NCI-H2107 treated with DMSO at 0.1 percent for 48 hours (cell line): ENCODE results near the gene MBD3L2B.

ENCODE experiments used
- DNase-seq: peaks from one replicate; lab custom pipeline; 2025; ENCODE audit not compliant: unreplicated experiment; lab: John Stamatoyannopoulos, UW

The MBD3L2B gene

DNA sequence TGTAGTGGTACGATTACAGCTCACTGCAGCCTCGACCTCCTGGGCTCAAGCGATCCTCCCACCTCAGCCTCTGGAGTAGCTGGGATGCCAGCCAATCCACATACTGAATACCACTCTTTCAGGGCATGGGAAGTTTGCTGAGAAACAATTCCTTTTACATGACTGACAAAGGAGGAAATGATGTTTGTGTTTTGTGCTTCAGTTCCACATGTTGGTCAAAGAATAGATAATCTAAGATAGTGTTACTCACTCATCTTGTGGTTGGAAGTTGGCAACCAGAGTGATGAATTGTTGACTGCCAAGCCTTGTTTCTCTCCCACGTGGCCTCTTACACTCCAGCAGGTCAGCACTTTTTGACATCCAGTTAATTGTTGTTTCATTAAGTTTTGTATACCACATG is 7.6 kb downstream of the MBD3L2B start:
- no peak for DNase-seq

DNA sequence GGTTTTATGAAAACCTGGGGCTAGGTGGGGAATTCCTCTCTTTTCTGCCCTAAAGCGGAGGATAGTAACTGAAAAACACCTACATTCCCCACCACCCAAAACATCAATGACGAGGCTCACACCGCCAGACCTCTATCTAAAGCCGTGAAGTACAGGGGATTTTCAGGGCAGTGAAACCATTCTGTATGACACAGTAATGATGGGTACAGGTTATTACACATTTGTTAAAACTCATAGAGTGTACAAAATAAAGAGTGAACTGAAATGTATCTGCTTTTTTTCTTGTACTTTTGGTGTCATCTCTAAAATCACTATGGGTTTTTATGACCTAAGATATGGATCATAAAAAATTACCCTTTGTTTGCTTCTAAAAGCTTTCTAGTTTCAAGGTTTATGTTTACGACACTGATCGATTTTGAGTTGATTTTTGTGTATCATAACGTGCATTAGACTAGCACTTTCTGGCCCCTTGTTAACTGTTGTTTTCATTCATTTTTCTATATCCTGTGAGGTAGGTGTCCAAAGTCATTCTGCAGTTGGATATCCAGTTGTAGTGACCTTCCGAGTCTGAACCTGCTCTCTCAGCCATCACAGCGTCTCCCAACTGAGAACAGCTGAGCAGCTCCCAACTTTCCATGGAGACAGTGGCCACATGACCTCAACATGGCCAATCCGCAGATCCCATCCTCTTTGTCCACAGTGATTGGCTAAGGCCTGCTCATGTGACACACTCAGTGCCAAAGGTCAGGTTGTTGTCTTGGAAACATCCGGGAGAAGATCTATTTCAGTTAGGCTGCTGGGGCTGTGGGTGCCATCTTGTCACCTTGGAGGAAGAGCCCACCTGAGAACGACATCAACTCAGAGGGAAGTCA is 10.3 kb downstream of the MBD3L2B start:
- no peak for DNase-seq

DNA sequence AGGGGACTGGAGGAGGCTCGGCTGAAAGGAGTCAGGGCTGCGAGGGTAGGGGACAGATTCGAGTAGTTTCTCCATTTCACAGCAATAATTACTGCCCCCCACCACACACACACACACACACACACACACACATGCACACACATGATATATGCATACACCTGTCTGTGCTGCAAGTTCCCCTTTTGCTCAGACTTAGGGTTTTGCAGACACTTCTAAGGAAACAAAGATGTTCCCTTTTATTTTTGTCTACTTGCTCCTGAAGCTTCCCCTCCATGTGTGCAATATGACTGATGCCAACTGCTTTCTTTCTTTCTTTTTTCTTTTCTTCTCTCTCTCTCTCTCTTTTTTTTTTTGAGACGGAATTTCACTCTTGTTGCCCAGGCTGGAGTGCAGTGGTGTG is 13.4 kb downstream of the MBD3L2B start:
- DNase-seq = no peak

DNA sequence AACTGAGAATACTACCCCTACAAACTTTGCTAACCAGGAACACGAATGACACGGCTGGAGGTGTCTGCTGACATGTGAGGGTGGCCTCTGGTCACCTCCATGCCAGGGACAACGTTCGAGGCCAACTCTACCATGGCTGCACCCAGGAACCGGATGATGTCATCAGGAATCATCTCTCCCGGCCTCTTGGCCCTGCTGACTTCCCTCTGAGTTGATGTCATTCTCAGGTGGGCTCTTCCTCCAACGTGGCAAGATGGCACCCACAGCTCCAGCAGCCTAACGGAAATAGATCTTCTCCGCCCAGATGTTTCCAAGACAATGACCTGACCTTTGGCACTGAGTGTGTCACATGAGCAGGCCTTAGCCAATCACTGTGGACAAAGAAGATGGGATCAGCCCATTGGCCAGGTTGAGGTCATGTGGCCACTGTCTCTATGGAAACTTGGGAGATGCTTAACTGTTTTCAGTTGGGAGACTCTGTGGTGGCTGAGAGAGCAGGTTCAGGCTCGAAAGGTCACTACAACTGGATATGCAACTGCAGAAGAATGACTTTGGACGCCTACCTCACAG is 15.0 kb downstream of the MBD3L2B start:
- no peak for DNase-seq

DNA sequence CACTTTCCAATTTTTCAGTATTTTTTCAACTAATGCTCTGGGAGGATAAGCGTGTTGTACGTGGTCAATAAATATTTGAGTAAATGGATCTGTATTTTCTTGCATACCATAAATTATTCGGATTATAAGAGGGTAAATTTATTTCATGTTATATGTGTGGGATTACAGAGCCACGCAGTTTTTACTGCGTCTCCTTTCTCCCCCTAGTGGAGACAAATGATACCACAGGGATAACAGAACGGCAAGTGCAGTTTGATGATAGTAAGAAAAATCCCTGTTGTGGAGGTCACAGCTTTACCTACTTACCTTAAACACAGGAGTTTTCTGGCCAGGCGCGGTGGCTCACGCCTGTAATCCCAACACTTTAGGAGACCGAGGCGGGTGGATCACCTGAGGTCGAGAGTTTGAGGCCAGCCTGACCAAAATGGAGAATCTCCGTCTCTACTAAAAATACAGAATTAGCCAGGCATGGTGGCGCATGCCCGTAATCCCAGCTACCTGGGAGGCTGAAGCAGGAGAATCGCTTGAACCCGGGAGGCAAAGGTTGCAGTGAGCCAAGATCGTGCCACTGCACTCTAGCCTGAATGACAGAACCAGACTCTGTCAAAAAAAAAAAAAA is 16.8 kb downstream of the MBD3L2B start:
- peak; percentile 4 for DNase-seq

DNA sequence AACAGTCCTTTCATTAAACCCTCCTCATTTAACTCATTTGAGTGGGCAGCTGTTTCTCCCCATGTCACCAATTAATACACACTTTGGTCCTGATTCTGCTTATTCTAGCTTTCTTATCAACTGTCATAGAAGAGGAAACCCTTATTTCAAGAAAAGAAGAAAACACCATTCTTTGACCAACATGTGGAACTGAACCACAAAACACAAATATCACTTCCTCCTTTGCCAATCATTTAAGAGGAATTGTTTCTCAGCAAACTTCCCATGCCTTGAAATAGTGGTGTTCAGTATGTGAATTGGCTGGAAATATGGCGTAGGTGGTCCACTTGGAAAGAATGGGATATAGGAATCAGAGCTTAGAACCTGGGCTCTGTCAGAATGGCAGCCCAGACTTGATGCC is 20.4 kb downstream of the MBD3L2B start:
- no peak for DNase-seq

DNA sequence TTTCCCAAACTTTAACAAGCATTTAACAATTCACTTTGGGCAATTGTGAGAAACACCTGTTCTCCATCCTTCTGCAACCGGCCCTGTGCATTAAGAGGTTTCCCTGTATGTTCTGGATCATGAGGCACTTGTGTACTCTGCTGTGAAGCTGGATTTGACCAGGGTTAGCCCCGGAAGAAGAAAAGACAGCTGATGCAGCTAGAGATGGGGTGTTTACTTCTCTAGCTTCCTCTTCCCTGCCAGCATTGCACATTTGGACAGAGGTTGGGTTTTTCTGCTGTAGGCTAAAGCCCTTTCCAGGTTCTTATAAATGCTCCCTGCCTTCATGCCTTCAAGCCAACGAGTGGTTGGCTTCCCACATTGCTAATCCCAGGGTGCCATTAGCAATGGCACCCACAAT is 20.9 kb downstream of the MBD3L2B start:
- no peak for DNase-seq

DNA sequence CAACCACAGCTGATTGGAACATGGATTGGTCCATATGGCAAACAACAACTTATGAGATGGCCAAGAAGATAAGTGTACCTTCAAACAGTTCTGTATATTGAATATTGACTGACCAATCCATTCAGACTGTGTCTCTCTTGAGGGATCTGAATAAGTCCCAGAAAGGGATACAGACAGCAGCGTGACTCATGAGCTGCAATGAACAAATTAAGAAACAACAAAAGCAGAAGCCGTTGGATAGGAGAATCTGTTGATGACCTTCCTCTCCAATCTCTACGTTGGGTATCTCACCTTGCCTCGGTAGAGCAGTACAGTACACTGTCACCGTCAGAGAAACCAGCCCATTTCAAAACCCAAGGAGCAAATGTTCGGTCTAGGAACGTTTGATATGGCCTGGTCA is 21.3 kb downstream of the MBD3L2B start:
- DNase-seq = no peak

DNA sequence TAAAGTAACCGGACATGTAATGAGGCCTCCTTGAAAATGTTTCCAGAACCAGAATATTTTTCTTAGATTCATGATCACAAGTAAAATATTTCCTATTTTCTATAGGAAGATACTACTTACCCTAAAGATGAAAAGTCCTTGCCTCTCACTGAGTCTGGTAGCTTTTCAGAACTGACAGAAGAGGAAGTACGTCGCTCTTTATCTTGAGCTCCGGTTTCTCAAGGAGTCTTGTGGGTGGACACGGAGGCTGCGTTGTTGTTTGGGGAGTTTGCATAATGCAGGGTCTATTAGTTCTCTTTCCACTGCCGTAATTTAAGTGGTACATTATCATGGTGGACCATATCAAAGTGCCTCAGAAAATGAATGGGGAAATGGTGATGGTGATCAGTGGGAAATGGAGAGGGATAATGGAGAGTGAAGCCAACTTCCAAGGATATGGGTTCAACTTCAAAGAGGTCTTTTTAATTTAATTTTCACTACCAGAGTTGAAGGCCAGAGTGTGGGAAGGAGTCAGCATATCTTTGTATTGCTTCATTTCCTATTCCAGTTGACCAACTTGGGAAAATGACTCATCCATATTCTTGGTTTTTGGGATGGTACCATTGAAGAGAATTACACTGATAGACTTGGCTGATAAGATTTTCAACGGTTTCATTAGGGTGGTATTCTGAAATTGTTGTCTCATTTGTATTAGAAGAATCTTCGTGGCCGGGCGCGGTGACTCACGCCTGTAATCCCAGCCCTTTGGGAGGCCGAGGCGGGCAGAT is 23.4 kb downstream of the MBD3L2B start:
- DNase-seq = no peak

DNA sequence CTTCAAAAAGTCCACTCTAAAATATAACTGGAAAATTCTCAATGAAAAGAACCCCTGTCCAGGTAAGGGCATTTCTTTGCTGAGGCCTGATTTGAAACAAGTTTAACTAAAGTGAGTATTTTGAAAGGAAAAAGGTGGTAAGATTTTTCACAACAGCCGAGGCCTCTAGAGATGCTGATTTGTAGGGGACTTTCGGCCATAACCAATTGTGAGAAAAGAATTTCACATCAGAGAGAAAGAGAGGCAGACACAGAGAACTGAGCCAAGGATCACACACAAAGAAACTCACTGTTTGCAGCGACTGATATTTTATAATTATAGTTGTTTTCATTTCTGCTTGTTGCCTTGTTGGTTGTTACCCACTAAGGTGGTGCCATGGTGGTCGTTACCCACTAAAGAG is 24.4 kb downstream of the MBD3L2B start:
- DNase-seq = no peak

DNA sequence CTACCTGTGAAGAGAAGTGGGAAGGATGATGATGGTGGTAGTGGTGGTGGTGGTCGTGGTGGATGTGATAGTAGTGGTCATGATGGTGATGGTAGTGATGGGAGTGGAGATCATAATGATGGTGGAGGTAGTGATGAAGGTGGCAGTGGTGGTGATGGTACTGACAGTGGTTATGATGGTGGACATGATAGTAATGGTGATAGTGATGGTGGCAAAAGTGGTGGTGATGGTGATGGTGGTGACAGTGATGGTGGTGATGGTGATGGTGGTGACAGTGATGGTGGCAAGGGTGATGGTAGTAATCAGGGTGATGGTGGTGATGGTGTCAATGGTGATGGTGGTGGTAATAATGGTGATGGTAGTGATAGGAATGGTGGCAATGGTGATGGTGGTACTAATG is 26.2 kb downstream of the MBD3L2B start:
- DNase-seq = no peak

DNA sequence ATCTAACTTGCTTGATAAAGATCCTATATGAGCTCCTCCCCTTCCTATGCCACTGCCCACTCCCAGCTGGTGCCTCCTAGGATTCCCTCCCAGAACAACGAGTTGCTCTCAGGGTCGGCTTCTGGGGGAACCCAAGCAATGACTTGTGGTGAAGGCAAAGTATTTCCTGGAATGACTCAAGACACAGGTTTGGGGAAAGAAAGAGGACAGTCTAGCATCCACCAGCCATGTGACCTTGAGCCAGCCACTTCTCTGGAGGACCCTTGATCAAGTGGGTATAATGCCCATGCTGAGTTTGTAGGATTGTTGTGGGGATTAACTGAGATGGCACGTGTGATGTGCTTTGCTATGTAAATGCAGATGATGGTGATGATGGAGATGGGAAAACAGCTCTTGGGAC is 33.0 kb downstream of the MBD3L2B start:
- no peak for DNase-seq

DNA sequence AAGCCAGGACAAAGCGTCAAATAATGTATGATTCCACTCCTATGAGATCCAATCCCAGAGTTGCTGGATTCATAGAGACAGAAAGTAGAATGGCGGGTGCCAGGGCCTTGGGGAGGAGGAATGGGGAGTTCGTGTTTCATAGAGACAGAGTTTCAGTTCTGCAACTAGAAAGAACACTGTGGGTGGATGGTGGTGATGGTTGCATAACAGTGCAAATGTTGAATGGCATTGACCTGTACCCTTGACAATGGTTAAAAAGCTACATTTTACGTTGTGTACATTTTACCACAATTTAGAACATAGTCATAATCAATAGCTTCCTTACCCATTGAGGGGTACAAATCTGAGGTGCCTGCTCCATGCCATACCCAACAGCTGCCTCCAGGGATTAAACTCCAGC is 33.4 kb downstream of the MBD3L2B start:
- no peak for DNase-seq

DNA sequence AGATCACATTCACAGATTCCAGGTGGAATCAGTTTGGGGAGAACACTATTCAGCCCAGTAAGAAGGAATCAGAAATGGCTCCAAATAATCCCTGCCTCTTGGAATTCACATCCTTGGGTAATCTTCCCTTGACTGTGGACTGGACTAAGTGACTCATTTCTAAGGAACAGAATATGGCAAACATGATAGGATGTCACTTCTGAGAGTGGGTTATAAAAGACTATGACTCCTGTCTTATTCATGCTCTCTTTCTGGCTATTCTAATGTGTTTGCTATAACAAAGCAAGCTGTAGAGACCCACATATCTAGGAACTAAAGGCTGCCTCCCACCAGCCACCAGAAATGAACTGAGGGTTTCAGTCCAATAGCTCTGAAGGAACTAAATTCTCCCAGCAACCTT is 37.8 kb downstream of the MBD3L2B start:
- no peak for DNase-seq

DNA sequence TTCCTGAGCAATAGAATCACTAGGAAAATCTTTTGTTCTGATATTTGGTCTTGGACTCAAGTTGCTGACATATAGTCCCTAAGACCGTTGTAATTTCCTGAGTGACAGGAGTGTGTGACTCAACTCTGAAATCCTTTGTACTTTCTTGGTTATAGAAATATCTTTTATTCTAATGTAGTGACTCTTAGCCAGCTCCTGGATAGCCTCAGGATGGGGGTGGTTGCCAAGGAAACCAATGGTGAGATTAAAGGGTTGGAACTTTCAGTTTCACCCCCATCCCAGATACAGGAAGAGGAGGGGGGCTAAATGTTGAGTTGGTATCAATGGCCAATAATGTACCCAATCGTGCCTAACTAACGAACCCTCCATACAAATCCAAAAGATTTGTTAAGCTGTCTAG is 41.8 kb downstream of the MBD3L2B start:
- no peak for DNase-seq

DNA sequence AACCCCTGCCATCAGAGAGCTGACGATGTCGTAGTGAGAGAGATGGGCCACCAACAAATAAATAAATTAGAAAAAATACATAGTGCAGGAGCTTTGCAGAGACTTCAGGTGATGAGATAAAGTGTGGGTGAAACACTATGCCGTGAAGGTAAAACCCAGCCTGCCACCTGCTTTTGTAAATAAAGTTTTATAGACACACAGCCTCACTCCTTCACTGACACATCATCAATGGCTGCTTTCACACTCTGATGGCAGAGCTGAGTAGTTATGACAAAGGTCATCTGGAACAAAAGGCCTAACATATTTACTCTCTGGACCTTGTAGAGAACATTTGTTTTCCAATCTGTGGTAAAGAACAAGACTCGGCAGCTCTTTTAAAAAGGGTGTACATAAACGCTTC is 45.0 kb downstream of the MBD3L2B start:
- no peak for DNase-seq

DNA sequence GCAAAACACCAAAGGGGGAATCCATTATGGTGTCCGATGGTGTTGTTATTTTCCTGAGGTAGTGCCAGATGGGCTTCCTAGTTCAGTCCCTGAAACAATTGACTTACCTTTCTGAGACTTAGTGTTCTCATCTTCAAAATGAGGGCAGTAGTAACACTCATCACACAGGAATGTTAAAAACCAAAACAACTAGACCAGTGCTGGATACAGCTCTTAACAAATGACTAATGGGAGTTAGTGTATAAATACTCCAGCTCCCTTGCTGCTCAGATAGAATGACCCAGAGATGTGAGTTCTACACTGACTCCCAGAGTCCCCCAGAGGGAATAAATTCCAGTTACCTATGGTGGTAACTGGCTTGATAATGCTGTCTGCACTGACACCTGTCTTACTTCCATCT is 49.9 kb downstream of the MBD3L2B start:
- DNase-seq = no peak

DNA sequence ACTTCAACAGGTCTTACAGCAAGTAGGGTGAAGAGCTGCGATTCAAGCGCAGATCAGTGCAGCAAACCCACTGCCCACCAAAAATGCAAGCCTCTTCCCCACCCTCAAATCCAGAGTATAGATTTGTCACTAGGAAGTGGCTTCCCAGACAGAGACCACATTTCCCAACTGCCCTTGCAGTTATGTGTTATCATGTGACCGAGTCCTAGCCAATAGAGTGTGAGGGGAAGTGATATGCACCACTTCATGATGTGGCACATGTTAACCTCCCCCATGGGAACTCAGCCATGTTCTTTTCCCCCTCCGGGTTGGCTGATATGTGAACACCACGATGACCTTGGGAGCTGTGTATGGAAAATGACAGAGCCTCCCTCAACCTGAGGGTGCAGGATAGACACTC is 50.8 kb downstream of the MBD3L2B start:
- no peak for DNase-seq

DNA sequence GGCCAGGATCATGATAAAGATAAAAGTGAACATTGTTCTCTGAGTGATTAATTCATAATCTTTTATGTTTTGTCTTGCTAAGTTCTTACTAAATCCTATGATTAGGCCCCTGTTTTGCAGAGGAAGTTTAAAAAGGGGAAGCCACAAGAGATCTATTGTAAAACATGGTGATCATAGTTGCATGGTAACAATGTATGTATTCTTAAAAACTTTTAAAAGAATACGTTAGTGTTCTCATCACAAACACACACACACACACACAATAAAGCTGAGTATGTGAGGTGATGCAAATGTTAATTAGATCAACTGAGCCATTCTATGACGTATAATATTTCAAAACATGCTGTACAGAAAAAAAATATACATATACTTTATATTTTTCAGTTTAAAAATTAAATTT is 51.2 kb downstream of the MBD3L2B start:
- DNase-seq = no peak

DNA sequence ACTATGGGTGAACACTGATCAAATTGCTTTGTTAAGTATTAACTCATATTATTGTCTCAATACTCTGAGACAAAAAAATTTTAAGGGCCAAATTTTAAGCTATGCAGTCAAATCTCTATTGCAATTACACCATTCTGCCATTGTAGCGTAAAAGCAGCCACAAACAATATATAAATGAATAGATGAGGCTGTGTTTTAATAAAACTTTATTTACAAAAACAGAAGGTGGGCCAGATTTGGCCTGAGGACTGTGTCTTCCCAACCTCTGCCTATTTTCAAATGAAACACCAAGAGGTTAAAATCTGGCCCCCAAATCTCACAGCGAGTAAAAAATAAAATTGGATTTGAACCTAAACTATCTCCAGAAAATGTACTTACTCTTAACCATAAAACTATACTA is 51.7 kb downstream of the MBD3L2B start:
- no peak for DNase-seq
